Ascending aorta (tissue), 2 donors: ENCODE data around the gene ZNF587B. TPM values are rescaled to one million over a fixed set of nuclear protein-coding genes. Genes with fewer than 3 reads are reported as not detected.
"Not testable (repeated sequence)": the region's sequence is repeated elsewhere in the genome, so short reads cannot be mapped to it uniquely, and the experiment has no call there.

ENCODE experiments used
- DNase-seq, 2 donors: peaks; one replicate each; pipeline ENCODE4 v3.0.0-alpha.2; 2019; ENCODE audit warnings: low spot score in 2 of 2
- H3K27ac ChIP-seq, 2 donors: fragments of 200-600 bp; sonication (generic); one replicate each; pipeline ENCODE4 v1.5.1; 2016 to 2017; ENCODE audit warnings: mild to moderate bottlenecking in 1 of 2
- H3K27me3 ChIP-seq: fragments of 200-600 bp; sonication (generic); one replicate; pipeline ENCODE4 v1.5.1; 2017
- H3K36me3 ChIP-seq, 2 donors: fragments of 200-600 bp; sonication (generic); one replicate each; pipeline ENCODE4 v1.5.1; 2016
- H3K4me1 ChIP-seq, 2 donors: fragments of 200-600 bp; sonication (generic); one replicate each; pipeline ENCODE4 v1.5.1; 2016 to 2017; ENCODE audit warnings: mild to moderate bottlenecking in 1 of 2
- H3K4me3 ChIP-seq, 2 donors: fragments of 200-600 bp; sonication (generic); one replicate each; pipeline ENCODE4 v1.5.1; 2016 to 2017; ENCODE audit warnings: mild to moderate bottlenecking in 1 of 2
- H3K9me3 ChIP-seq, 2 donors: fragments of 200-600 bp; sonication (generic); one replicate each; pipeline ENCODE4 v1.5.1; 2016
- CTCF ChIP-seq, 3 experiments: fragments of 200-600 bp in 2 of 3; fragments of 450-650 bp in 1 of 3; sonication (generic) in 2 of 3; IDR thresholded peaks; one replicate each; pipeline ENCODE4 v1.5.1; 2016 to 2019; ENCODE audit warnings: antibody characterized with exemption in 3 of 3, mild to moderate bottlenecking in 1 of 3, moderate library complexity in 1 of 3
- intact Hi-C: fragments of 100-400 bp; cut with DNase I; formaldehyde crosslinking; loops from one replicate; pipeline ENCODE4 v1.15.1; 2023
- total RNA-seq: library from RNA; depleted of rRNA; stranded (reverse); fragments of >200 nt; gene quantifications from one replicate; pipeline ENCODE4 v1.1.0, GENCODE V29; 2016

ZNF587B gene
- total RNA-seq = 7.8 TPM

GRCh38 chr19:57830071-57830602, at the start of gene ZNF587B:
Gene ZNF587B, plus strand, starts transcription at chr19:57830299. Its CDS starts 230 bp downstream, at chr19:57830529.
- H3K4me1 ChIP-seq = no peaks in the 10 kb centered on the region
- H3K9me3 ChIP-seq = peaks cover 0 to 44% of the 10 kb centered on the region in 2 donors
- H3K27me3 ChIP-seq = no peaks in the 10 kb centered on the region
- TF ChIP-seq CTCF (IDR thresholded peaks at IDR 0.05) = peak in 1 of 3 experiments; percentile 31
- intact Hi-C loops = no loop called here
- peaks cover 2 to 16% of the 10 kb centered on the region in 2 donors for H3K36me3 ChIP-seq
- peak within 1 kb of the TSS; percentile 36 to 49 for H3K4me3 ChIP-seq
- H3K27ac ChIP-seq = peak within 1 kb of the TSS in 1 of 2 donors; percentile 44
- peak in 1 of 2 donors; percentile 72 for DNase-seq

GRCh38 chr19:57786286-57786685, 43.8 kb upstream of the ZNF587B start:
- Histone ChIP-seq H3K27ac (no peak overlapping the region), H3K4me3 (no peak overlapping the region), H3K27me3 (no peaks in the 10 kb centered on the region), H3K36me3 (peaks cover 14 to 69% of the 10 kb centered on the region in 2 donors), H3K9me3 (peaks cover 76 to 97% of the 10 kb centered on the region in 2 donors), H3K4me1 (no peaks in the 10 kb centered on the region)
- intact Hi-C loops = no loop called here
- no peak for DNase-seq
- no peak for TF ChIP-seq CTCF (IDR thresholded peaks at IDR 0.05)

GRCh38 chr19:57786906-57787305, 43.2 kb upstream of the ZNF587B start:
- Histone ChIP-seq H3K9me3 (peaks cover 74 to 96% of the 10 kb centered on the region in 2 donors), H3K36me3 (peaks cover 18 to 63% of the 10 kb centered on the region in 2 donors)
- no peak for TF ChIP-seq CTCF (IDR thresholded peaks at IDR 0.05)

GRCh38 chr19:57788114-57788692, 41.9 kb upstream of the ZNF587B start:
- peaks cover 25 to 70% of the 10 kb centered on the region in 2 donors for H3K36me3 ChIP-seq
- DNase-seq = no peak
- no peaks in the 10 kb centered on the region for H3K27me3 ChIP-seq
- H3K27ac ChIP-seq = no peak overlapping the region
- peaks cover 74 to 95% of the 10 kb centered on the region in 2 donors for H3K9me3 ChIP-seq
- intact Hi-C loops = no loop called here
- no peaks in the 10 kb centered on the region for H3K4me1 ChIP-seq
- no peak for TF ChIP-seq CTCF (IDR thresholded peaks at IDR 0.05)
- H3K4me3 ChIP-seq = no peak overlapping the region

More at GRCh38 chr19:57786906-57787305, 43.2 kb upstream of the ZNF587B start:
- H3K27ac ChIP-seq = no peak overlapping the region
- no peaks in the 10 kb centered on the region for H3K4me1 ChIP-seq
- no peaks in the 10 kb centered on the region for H3K27me3 ChIP-seq
- no peak for DNase-seq
- intact Hi-C loops = no loop called here
- no peak overlapping the region for H3K4me3 ChIP-seq

- Histone ChIP-seq H3K27ac (no peak overlapping the region), H3K9me3 (peaks cover 64 to 95% of the 10 kb centered on the region in 2 donors), H3K4me3 (no peak overlapping the region), H3K27me3 (no peaks in the 10 kb centered on the region), H3K4me1 (no peaks in the 10 kb centered on the region), H3K36me3 (peaks cover 29 to 74% of the 10 kb centered on the region in 2 donors)
- intact Hi-C loops = no loop called here
- no peak for TF ChIP-seq CTCF (IDR thresholded peaks at IDR 0.05)
- no peak for DNase-seq
Observed at GRCh38 chr19:57789288-57789687, 40.8 kb upstream of the ZNF587B start.

- H3K27me3 ChIP-seq, H3K27ac ChIP-seq, H3K4me3 ChIP-seq, DNase-seq, intact Hi-C loops, H3K4me1 ChIP-seq: not testable (repeated sequence)
- Histone ChIP-seq H3K9me3 (peaks cover 12 to 60% of the 10 kb centered on the region in 2 donors), H3K36me3 (peaks cover 15 to 38% of the 10 kb centered on the region in 2 donors)
Observed at GRCh38 chr19:57796580-57796979, 33.5 kb upstream of the ZNF587B start.
